IPS DF 6.9 (cell line): ENCODE measurements around the gene CNTN4.

Experiments
- DNase-seq: peaks from one replicate; pipeline ENCODE4 v3.0.0-alpha.2; 2013; ENCODE audit warnings: low read depth, low spot score
- H3K27ac ChIP-seq: one replicate; pipeline ENCODE4 v1.5.1; 2013; ENCODE audit warnings: low read length, control low read depth
- H3K27me3 ChIP-seq: 2 replicates; pipeline ENCODE4 v1.6.1; 2013; ENCODE audit warnings: mild to moderate bottlenecking, low read length; ENCODE audit not compliant: control insufficient read depth, insufficient read depth
- H3K36me3 ChIP-seq: 2 replicates; pipeline ENCODE4 v1.6.1; 2013; ENCODE audit warnings: low read length; ENCODE audit not compliant: control insufficient read depth, insufficient read depth
- H3K4me1 ChIP-seq: 2 replicates; pipeline ENCODE4 v1.6.1; 2013; ENCODE audit warnings: low read length; ENCODE audit not compliant: control insufficient read depth, insufficient read depth
- H3K4me3 ChIP-seq: 2 replicates; pipeline ENCODE4 v1.5.1; 2013; ENCODE audit warnings: mild to moderate bottlenecking, low read length
- H3K9me3 ChIP-seq: 2 replicates; pipeline ENCODE4 v1.6.1; 2013; ENCODE audit warnings: low read length, inconsistent platforms; ENCODE audit not compliant: control insufficient read depth, insufficient read depth
- WGBS: extraction: QIAGEN DNeasy Blood & Tissue Kit; methylation state at CpG from one replicate; pipeline ENCODE4 v1.1.7; 2013; ENCODE audit warnings: mixed read lengths, missing lambda C conversion rate; ENCODE audit not compliant: insufficient read length, insufficient coverage; 5-methylcytosine and 5-hydroxymethylcytosine counted together

Gene CNTN4

DNA sequence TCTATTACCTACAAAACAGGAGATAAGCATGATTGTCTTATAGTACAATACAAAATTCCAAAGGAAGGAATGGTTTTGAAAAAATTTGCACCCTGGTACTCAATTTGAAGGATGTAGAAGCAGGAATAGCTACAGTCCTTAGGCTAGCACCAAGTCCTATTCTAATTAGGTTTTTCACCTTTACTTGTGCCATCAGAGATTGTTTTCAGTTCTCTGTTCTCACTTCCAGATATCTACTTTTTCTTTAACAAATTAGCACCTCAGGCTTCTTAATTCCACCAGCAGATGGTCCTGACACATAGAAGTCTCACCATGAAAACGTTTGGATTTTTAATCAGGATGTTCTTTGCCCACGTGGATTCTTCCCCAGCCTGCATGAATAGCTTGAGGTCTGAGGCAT lies 967.7 kb downstream of the CNTN4 start:
- Histone ChIP-seq H3K36me3 (no peaks in the 10 kb centered on the region), H3K9me3 (no peaks in the 10 kb centered on the region), H3K4me1 (0 out of 2 replicates have a peak, but pooled peaks cover 1% of the 10 kb centered on the region), H3K27ac (no peak overlapping the region), H3K27me3 (no peaks in the 10 kb centered on the region), H3K4me3 (no peak overlapping the region)
- WGBS: no CpG with 5 or more reads among the region's 2 CpGs
- no peak for DNase-seq

DNA sequence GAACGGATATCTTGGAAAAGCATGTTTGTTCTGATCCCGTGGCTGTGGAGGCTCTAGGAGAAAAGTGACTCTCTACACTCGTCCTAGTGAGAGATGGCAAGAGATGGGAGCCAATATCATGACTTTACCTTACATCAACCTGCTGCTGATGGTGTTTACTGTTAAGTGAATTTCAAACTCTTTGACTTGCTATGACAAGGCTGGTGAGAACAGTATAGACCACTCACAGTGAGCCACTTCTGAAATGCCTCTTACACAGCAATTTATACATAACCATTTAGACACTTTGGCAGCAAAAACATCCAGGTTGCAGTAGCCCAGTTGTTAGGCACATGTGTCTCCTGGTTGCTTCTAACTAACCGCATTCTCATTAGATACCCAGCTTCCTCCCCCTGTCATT lies 968.2 kb downstream of the CNTN4 start:
- no peak overlapping the region for H3K4me3 ChIP-seq
- H3K9me3 ChIP-seq: no peaks in the 10 kb centered on the region
- H3K36me3 ChIP-seq: no peaks in the 10 kb centered on the region
- WGBS: no CpG with 5 or more reads among the region's 4 CpGs
- no peaks in the 10 kb centered on the region for H3K27me3 ChIP-seq
- no peak overlapping the region for H3K27ac ChIP-seq
- no peak for DNase-seq
- 0 out of 2 replicates have a peak, but pooled peaks cover 1% of the 10 kb centered on the region for H3K4me1 ChIP-seq

DNA sequence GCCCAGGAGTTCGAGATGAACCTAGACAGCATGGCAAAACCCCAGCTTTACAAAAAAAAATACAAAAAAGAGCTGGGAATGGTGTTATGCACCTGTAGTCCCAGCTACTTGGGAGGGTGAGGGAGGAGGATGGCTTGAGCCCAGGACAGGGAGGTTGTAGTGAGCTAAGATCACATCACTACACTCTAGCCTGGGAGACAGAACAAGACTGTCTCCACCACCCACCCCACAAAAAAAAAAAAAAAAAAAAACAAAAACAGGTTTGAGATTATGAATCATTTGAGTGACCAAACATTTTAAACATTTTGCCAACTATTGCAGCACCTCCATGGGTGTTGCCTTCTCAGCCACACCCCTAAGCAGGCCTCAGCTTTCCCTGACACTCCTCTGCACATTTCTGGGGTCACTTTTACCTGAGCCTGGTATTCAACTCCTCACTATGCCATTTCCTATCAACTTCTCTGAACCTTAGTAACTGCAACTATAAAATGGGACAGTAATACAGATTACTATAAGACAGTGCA lies 969.8 kb downstream of the CNTN4 start:
- WGBS: no CpG with 5 or more reads among the region's 1 CpG
- Histone ChIP-seq H3K4me3 (no peak overlapping the region), H3K27ac (no peak overlapping the region), H3K36me3 (no peaks in the 10 kb centered on the region), H3K27me3 (no peaks in the 10 kb centered on the region), H3K9me3 (no peaks in the 10 kb centered on the region), H3K4me1 (no peaks in the 10 kb centered on the region)
- DNase-seq: no peak

DNA sequence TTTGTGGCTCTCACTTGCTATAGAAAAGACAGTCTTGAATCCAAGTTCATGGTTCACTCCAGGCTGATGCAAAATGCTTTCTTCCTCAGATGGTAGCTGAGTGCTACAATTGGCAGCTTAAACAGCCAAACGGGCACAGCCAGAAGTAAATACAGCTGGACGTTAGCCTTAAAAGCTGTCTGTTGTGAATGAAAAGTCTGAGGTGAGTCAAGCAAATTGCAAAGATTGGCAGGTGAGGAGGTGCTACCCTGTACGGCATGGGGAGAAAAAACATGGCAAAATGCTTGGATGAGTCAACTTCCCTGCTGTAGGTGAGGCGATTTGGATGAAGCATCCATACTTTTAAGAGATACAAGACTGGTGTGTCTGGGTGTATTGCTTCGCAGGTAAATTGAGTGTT lies 971.1 kb downstream of the CNTN4 start:
- no peaks in the 10 kb centered on the region for H3K9me3 ChIP-seq
- no peaks in the 10 kb centered on the region for H3K36me3 ChIP-seq
- no peak overlapping the region for H3K4me3 ChIP-seq
- no peak for DNase-seq
- no peak overlapping the region for H3K27ac ChIP-seq
- no peaks in the 10 kb centered on the region for H3K4me1 ChIP-seq
- WGBS: no CpG with 5 or more reads among the region's 5 CpGs
- no peaks in the 10 kb centered on the region for H3K27me3 ChIP-seq

DNA sequence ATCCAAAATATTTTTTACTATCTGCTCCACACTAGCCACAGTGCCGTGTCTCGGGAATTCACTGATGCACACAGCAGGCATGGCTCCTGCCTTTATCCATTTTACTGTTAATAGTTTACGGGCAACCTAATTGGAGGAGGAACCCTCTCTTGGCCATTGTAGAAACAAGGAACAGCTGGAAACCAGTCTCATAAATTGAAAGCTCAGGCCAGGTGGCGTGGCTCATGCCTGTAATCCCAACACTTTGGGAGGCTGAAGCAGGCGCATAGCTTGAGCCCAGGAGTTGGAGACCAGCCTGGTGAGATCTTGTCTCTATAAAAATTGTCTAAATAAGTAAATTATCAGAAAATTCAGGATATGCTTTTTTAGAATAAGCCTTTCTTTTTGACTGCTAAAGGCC lies 972.5 kb downstream of the CNTN4 start:
- Histone ChIP-seq H3K4me3 (no peak overlapping the region), H3K27ac (no peak overlapping the region)

DNA sequence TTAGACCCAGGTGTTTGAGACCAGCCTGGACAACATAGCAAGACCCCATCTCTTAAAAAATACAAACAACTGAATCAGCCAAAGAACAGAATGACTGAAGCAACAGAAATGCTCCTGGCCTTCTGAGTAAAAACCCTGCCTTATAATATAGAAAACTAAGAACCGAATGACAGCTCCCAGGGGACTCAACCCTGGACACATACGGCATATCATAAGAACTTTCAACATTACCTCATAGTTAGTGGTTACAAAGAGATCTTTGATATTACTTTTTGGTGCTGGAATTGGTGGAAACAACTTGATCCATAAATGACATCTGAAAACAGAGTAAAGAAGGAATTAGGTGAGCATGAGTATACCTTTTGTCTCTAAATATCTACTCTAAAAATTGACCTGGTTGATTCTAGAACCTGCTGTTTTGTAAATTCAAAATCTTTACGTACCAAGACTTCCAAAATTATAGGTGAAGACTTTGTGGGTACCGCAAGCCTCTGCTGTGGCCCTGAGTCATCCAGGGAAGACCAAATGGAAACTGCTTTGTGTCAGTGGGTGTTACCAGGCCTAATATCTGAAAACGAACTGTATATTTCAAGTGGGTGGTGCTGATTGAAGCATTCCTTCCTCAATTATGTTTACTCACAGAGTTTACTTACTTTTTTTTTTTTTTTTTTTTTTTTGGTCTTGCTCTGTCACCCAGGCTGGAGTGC lies 976.0 kb downstream of the CNTN4 start:
- no peak for DNase-seq
- H3K4me3 ChIP-seq: no peak overlapping the region
- WGBS: no CpG with 5 or more reads among the region's 5 CpGs
- no peaks in the 10 kb centered on the region for H3K36me3 ChIP-seq
- H3K27me3 ChIP-seq: no peaks in the 10 kb centered on the region
- H3K9me3 ChIP-seq: no peaks in the 10 kb centered on the region
- no peak overlapping the region for H3K27ac ChIP-seq
- no peaks in the 10 kb centered on the region for H3K4me1 ChIP-seq

More for the DNA sequence above, 972.5 kb downstream of the CNTN4 start:
- H3K4me1 ChIP-seq: no peaks in the 10 kb centered on the region
- no peaks in the 10 kb centered on the region for H3K9me3 ChIP-seq
- no peaks in the 10 kb centered on the region for H3K36me3 ChIP-seq
- WGBS: no CpG with 5 or more reads among the region's 5 CpGs
- no peak for DNase-seq
- H3K27me3 ChIP-seq: no peaks in the 10 kb centered on the region

DNA sequence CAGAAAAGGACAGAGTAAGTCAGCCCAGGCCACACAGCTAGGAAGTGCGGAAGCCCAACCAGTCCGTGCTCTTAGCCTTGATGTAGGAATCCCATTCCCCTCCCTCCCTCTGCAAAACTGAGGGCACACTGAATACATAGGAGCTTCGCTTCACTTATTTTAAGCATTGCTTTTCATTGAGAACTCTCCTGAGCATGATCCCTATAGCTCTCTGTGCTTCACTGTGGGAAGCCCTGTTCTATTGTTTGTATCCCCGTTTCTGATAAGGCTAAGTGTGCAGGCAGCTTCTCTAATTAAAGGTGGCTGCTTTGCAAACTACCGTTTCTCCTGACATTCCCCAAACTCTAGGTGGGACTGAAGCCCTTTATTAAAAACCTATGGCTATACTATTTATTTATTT lies 981.6 kb downstream of the CNTN4 start:
- Histone ChIP-seq H3K27ac (no peak overlapping the region), H3K36me3 (no peaks in the 10 kb centered on the region), H3K4me1 (no peaks in the 10 kb centered on the region), H3K4me3 (no peak overlapping the region), H3K27me3 (no peaks in the 10 kb centered on the region), H3K9me3 (no peaks in the 10 kb centered on the region)
- DNase-seq: no peak
- no CpG with 5 or more reads among the region's 5 CpGs for WGBS

DNA sequence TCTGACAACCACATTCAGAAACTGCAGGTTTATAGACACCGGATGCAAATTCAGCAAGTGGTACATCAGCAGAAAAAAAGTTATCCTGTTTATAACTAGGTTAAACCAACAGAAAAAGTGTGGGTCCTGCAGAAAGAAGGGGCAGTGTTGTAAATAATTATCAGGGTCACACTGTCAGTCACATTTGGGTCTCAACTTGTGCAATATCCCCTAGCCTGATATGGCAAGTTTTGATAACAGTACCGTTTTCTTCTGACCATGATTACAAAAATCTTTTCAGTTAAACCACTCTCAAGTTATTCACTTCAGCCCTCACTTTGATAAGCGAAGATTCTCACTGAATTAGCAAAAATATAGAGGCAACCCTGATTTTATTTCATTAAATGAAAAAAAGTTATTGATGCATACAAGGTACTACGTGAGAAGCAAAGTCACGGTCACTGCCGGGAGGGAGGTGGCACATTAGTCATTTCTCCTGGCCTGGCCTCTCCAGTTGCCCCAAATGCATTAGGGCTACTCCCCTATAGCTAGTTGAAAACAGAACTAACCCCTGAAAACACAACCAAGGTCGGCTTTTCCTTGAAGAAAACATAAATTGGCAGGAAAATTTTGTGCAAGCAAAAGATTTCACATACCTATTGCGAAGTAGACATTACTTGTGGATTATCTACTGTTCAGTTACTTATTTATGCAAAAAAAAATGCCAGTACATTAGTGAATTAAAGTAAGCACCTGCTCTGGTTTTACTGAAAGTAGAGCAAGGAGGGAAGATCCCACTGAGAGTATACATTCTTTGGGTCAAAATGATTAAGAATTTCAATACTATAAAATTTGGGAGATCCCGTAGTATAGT lies 982.9 kb downstream of the CNTN4 start:
- H3K4me1 ChIP-seq: no peaks in the 10 kb centered on the region
- DNase-seq: no peak
- H3K9me3 ChIP-seq: no peaks in the 10 kb centered on the region
- no peak overlapping the region for H3K27ac ChIP-seq
- H3K27me3 ChIP-seq: no peaks in the 10 kb centered on the region
- H3K36me3 ChIP-seq: no peaks in the 10 kb centered on the region
- no peak overlapping the region for H3K4me3 ChIP-seq
- WGBS: no CpG with 5 or more reads among the region's 9 CpGs

DNA sequence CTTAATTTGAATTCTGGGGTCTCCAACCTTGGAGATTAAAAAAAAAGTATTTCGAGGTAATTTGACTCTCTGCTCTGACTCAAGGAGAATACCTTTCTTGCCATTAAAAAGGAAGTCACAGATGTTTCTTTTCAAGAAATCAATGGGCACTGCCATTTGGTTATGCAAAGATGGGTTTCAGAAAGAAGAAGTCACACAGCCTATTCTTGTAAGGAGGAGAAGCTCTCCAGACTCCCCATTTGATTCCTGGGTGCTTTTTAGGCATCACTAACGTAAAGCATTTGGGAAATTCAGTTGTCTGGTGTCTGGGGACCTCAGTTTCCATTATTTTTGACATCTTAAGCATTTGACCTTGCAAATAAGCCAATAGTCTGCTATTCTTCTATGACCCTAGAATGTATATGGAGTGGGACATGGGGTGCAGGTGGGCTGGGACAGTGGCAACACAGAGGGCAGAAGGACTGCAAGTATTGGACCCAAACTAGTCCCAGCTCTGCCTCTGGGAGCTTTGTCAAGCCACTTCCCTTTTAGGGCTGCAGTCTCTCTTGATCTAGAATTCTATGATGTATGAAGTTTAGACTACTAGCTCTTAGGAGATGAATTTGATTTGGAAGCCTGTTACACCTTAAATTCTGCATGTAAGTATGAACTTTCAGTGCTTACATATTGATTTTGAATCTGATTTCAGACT lies 983.7 kb downstream of the CNTN4 start:
- no peak overlapping the region for H3K4me3 ChIP-seq
- H3K27me3 ChIP-seq: no peaks in the 10 kb centered on the region
- no peaks in the 10 kb centered on the region for H3K36me3 ChIP-seq
- no peaks in the 10 kb centered on the region for H3K9me3 ChIP-seq
- no peak overlapping the region for H3K27ac ChIP-seq
- no peaks in the 10 kb centered on the region for H3K4me1 ChIP-seq
- DNase-seq: no peak
- WGBS: no CpG with 5 or more reads among the region's 2 CpGs

DNA sequence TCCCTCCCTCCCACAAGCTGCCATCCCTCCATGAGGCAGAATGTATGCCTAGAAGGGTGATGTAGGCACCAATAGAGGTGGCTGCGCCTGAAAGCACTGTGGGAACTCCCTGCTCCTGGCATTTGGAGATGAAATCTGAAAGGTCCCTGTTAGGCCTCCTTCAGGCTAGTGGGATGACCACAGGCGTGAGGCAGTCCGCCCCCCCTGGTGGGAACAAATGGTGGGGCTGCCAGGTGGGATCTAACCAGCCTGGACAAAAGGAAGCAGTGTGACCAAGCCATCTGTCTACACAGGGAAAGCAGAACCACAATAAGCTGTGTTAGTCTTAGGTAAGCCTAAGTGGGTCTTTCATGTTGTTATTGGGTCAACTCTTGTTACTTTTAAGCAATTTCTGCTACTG lies 986.2 kb downstream of the CNTN4 start:
- H3K27me3 ChIP-seq: no peaks in the 10 kb centered on the region
- no peaks in the 10 kb centered on the region for H3K4me1 ChIP-seq
- no peak overlapping the region for H3K27ac ChIP-seq
- no CpG with 5 or more reads among the region's 3 CpGs for WGBS
- H3K36me3 ChIP-seq: no peaks in the 10 kb centered on the region
- no peak overlapping the region for H3K4me3 ChIP-seq
- no peak for DNase-seq
- H3K9me3 ChIP-seq: no peaks in the 10 kb centered on the region
